OCI-LY3 (cell line): Measurements from ENCODE around the gene KDM1B.

ENCODE experiments used
- EZH2phosphoT487 ChIP-seq: fragments of 200-600 bp; shearing (Covaris generic); IDR thresholded peaks from 2 replicates; pipeline ENCODE4 v1.6.1; 2018; ENCODE audit warnings: antibody characterized with exemption, mixed run types, low read depth
- TF ChIP-seq, protein P1 (sequence below): fragments of 200-600, 300-600 bp; sonication (generic); IDR thresholded peaks from 2 replicates; pipeline ENCODE4 v1.5.1; 2014; ENCODE audit warnings: antibody characterized with exemption, low read length, low read depth

DNA sequence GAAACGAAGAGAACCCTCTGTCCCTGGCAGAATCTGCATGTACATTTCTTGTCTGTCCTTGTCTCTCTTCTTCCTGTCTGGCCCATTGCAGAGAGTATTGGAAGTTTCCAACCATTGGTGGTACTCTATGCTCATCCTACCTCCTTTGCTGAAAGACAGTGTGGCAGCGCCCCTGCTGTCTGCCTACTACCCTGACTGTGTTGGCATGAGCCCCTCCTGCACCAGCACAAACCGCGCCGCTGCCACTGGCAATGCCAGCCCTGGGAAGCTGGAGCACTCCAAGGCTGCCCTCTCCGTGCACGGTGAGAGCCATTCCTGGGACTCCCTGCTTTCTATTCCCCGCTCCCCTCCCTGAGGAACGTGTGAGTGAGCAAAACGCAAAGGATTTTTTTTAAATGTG lies 32.5 kb downstream of the KDM1B start:
- TF ChIP-seq, protein P1, sequence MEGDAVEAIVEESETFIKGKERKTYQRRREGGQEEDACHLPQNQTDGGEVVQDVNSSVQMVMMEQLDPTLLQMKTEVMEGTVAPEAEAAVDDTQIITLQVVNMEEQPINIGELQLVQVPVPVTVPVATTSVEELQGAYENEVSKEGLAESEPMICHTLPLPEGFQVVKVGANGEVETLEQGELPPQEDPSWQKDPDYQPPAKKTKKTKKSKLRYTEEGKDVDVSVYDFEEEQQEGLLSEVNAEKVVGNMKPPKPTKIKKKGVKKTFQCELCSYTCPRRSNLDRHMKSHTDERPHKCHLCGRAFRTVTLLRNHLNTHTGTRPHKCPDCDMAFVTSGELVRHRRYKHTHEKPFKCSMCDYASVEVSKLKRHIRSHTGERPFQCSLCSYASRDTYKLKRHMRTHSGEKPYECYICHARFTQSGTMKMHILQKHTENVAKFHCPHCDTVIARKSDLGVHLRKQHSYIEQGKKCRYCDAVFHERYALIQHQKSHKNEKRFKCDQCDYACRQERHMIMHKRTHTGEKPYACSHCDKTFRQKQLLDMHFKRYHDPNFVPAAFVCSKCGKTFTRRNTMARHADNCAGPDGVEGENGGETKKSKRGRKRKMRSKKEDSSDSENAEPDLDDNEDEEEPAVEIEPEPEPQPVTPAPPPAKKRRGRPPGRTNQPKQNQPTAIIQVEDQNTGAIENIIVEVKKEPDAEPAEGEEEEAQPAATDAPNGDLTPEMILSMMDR, result no peak
- TF ChIP-seq EZH2phosphoT487, result no peak
